ENCODE data around the gene ACKR4. TPM values are rescaled to one million over a fixed set of nuclear protein-coding genes. Genes with fewer than 3 reads are reported as not detected.
"Not testable (repeated sequence)": the region's sequence is repeated elsewhere in the genome, so short reads cannot be mapped to it uniquely, and the experiment has no call there.

ACKR4 gene
- total and polyA plus RNA-seq, 7 experiments from 2014 or later = 0.16 to 0.51 (median 0.19) TPM; not detected in 4

- H3K9me3 Mint-ChIP-seq; CTCF ChIA-PET; H3K4me1 Mint-ChIP-seq; POLR2A ChIA-PET; H3K9me3 ChIP-seq (ENCODE audit: control insufficient read depth in 2 of 3, low read length in 3 of 3); H3K4me3 ChIP-seq (ENCODE audit: low read length); H3K27ac Mint-ChIP-seq; H3K4me3 Mint-ChIP-seq; H3K4me1 ChIP-seq (ENCODE audit: control insufficient read depth in 2 of 2, insufficient read depth in 2 of 2, low read length in 2 of 2); DNase-seq; intact Hi-C loops (cut with micrococcal nuclease); H3K27me3 ChIP-seq (ENCODE audit: control insufficient read depth in 2 of 2, insufficient read depth in 2 of 2, low read length in 2 of 2); H3K27me3 Mint-ChIP-seq; H3K27ac ChIP-seq (ENCODE audit: low read depth, low read length); ATAC-seq: not testable (repeated sequence)
- H3K36me3 Mint-ChIP-seq = peaks cover 10 to 53% (median 45%) of the 10 kb centered on the region in 5 donors
- peaks cover 0 to 19% (median 7%) of the 10 kb centered on the region in 3 experiments for H3K36me3 ChIP-seq (ENCODE audit: control insufficient read depth in 2 of 3, insufficient read depth in 3 of 3, low read length in 3 of 3)
Measured at GRCh38 chr3:132600614-132601013, 3.5 kb downstream of the ACKR4 start.

- ChIA-PET CTCF (no interaction called here), POLR2A (no interaction called here)
- intact Hi-C loops (cut with micrococcal nuclease) = no loop called here
- no peak overlapping the region for H3K4me3 Mint-ChIP-seq
- Histone ChIP-seq H3K27me3 (ENCODE audit: control insufficient read depth in 2 of 2, insufficient read depth in 2 of 2, low read length in 2 of 2) (no peaks in the 10 kb centered on the region), H3K27ac (ENCODE audit: low read depth, low read length) (no peak overlapping the region), H3K4me3 (ENCODE audit: low read length) (no peak overlapping the region), H3K9me3 (ENCODE audit: control insufficient read depth in 2 of 3, low read length in 3 of 3) (no peaks in the 10 kb centered on the region), H3K4me1 (ENCODE audit: control insufficient read depth in 2 of 2, insufficient read depth in 2 of 2, low read length in 2 of 2) (no peaks in the 10 kb centered on the region), H3K36me3 (ENCODE audit: control insufficient read depth in 2 of 3, insufficient read depth in 3 of 3, low read length in 3 of 3) (peaks cover 0 to 17% (median 12%) of the 10 kb centered on the region in 3 experiments)
- H3K4me1 Mint-ChIP-seq = peaks cover 0 to 5% (median 0%) of the 10 kb centered on the region in 7 donors
- peaks cover 22 to 73% (median 58%) of the 10 kb centered on the region in 5 donors for H3K36me3 Mint-ChIP-seq
- no peak for ATAC-seq
- H3K9me3 Mint-ChIP-seq = peaks cover 0 to 11% (median 4%) of the 10 kb centered on the region in 11 donors
- H3K27me3 Mint-ChIP-seq = no peaks in the 10 kb centered on the region
- no peak overlapping the region for H3K27ac Mint-ChIP-seq
- no peak for DNase-seq
Measured at GRCh38 chr3:132605374-132605792, 8.3 kb downstream of the ACKR4 start.

DNA sequence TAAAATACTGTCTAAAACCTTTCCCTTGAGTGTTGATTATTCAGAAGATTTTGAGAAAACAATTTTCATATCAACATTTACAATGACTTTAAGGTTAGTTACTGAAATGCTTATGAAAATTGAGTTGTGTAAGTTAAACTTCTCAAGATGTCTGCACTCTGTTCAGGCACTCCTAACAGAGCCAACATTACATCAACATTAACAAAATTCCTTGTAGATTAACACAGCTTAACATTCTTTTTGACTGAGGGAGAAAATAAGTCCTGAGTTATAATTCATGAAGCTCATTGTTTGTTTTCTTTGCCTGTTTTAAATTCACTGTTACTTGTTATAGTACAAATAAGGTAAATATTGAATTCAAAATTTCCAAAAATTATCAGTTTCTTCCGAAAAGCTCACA lies 9.0 kb downstream of the ACKR4 start:
- Histone ChIP-seq H3K27me3 (ENCODE audit: control insufficient read depth in 2 of 2, insufficient read depth in 2 of 2, low read length in 2 of 2) (no peaks in the 10 kb centered on the region), H3K27ac (ENCODE audit: low read depth, low read length) (no peak overlapping the region), H3K4me3 (ENCODE audit: low read length) (no peak overlapping the region), H3K4me1 (ENCODE audit: control insufficient read depth in 2 of 2, insufficient read depth in 2 of 2, low read length in 2 of 2) (no peaks in the 10 kb centered on the region), H3K36me3 (ENCODE audit: control insufficient read depth in 2 of 3, insufficient read depth in 3 of 3, low read length in 3 of 3) (peaks cover 0 to 17% (median 12%) of the 10 kb centered on the region in 3 experiments), H3K9me3 (ENCODE audit: control insufficient read depth in 2 of 3, low read length in 3 of 3) (no peaks in the 10 kb centered on the region)
- peaks cover 0 to 11% (median 4%) of the 10 kb centered on the region in 11 donors for H3K9me3 Mint-ChIP-seq
- no peak for ATAC-seq
- CTCF ChIA-PET = no interaction called here
- peaks cover 0 to 5% (median under 1%) of the 10 kb centered on the region in 7 donors for H3K4me1 Mint-ChIP-seq
- no peak overlapping the region for H3K4me3 Mint-ChIP-seq
- DNase-seq = no peak
- H3K36me3 Mint-ChIP-seq = peaks cover 22 to 80% (median 60%) of the 10 kb centered on the region in 5 donors
- no peak overlapping the region for H3K27ac Mint-ChIP-seq
- intact Hi-C loops (cut with micrococcal nuclease) = no loop called here
- POLR2A ChIA-PET = no interaction called here
- H3K27me3 Mint-ChIP-seq = no peaks in the 10 kb centered on the region

DNA sequence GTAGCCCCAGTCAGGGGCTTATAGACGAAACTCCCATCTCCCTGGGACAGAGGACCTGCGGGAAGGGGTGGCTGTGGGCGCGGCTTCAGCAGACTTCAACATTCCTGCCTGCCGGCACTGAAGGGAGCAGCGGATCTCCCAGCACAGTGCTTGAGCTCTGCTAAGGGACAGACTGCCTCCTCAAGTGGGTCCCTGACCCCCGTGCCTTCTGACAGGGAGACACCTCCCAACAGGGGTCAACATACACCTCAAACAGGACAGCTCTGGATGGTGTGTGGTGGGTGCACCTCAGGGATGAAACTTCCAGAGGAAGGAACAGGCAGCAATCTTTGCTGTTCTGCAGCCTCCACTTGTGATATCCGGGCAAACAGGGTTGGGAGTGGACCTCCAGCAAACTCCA lies 9.6 kb downstream of the ACKR4 start:
- CTCF ChIA-PET; H3K4me3 Mint-ChIP-seq; H3K27me3 ChIP-seq (ENCODE audit: control insufficient read depth in 2 of 2, insufficient read depth in 2 of 2, low read length in 2 of 2); H3K4me1 ChIP-seq (ENCODE audit: control insufficient read depth in 2 of 2, insufficient read depth in 2 of 2, low read length in 2 of 2); H3K4me3 ChIP-seq (ENCODE audit: low read length); H3K27ac ChIP-seq (ENCODE audit: low read depth, low read length); intact Hi-C loops (cut with micrococcal nuclease); DNase-seq; H3K9me3 ChIP-seq (ENCODE audit: control insufficient read depth in 2 of 3, low read length in 3 of 3); H3K27me3 Mint-ChIP-seq; H3K27ac Mint-ChIP-seq; H3K4me1 Mint-ChIP-seq; ATAC-seq; POLR2A ChIA-PET: not testable (repeated sequence)
- Mint-ChIP-seq H3K9me3 (peaks cover 0 to 11% (median 4%) of the 10 kb centered on the region in 11 donors), H3K36me3 (peaks cover 22 to 86% (median 64%) of the 10 kb centered on the region in 5 donors)
- H3K36me3 ChIP-seq (ENCODE audit: control insufficient read depth in 2 of 3, insufficient read depth in 3 of 3, low read length in 3 of 3) = peaks cover 0 to 17% (median 12%) of the 10 kb centered on the region in 3 experiments

DNA sequence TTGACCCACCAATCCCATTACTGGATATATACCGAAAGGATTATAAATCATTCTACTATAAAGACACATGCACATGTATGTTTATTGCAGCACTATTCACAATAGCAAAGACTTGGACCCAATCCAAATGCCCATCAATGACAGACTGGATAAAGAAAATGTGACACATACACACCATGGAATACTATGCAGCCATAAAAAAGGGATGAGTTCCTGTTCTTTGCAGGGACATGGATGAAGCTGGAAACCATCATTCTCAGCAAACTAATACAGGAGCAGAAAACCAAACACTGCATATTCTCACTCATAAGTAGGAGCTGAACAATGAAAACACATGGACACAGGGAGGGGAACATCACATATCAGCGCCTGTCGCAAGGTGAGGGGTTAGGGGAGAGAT lies 18.2 kb downstream of the ACKR4 start:
- H3K27ac ChIP-seq (ENCODE audit: low read depth, low read length); H3K36me3 ChIP-seq (ENCODE audit: control insufficient read depth in 2 of 3, insufficient read depth in 3 of 3, low read length in 3 of 3); H3K4me1 Mint-ChIP-seq; H3K27me3 ChIP-seq (ENCODE audit: control insufficient read depth in 2 of 2, insufficient read depth in 2 of 2, low read length in 2 of 2); H3K4me3 Mint-ChIP-seq; H3K27me3 Mint-ChIP-seq; POLR2A ChIA-PET; H3K27ac Mint-ChIP-seq; H3K4me1 ChIP-seq (ENCODE audit: control insufficient read depth in 2 of 2, insufficient read depth in 2 of 2, low read length in 2 of 2); ATAC-seq; intact Hi-C loops (cut with micrococcal nuclease); DNase-seq; H3K9me3 ChIP-seq (ENCODE audit: control insufficient read depth in 2 of 3, low read length in 3 of 3); H3K4me3 ChIP-seq (ENCODE audit: low read length); CTCF ChIA-PET: not testable (repeated sequence)
- Mint-ChIP-seq H3K36me3 (peaks cover 11 to 58% (median 47%) of the 10 kb centered on the region in 5 donors), H3K9me3 (peaks cover 2 to 20% (median 8%) of the 10 kb centered on the region in 11 donors)

GRCh38 chr3:132615881-132616280 lies 18.8 kb downstream of the ACKR4 start:
- intact Hi-C loops (cut with micrococcal nuclease) = no loop called here
- Mint-ChIP-seq H3K27me3 (no peaks in the 10 kb centered on the region), H3K36me3 (peaks cover 14 to 63% (median 52%) of the 10 kb centered on the region in 5 donors), H3K27ac (no peak overlapping the region), H3K4me1 (peaks cover 0 to 6% (median 4%) of the 10 kb centered on the region in 7 donors), H3K9me3 (peaks cover 2 to 20% (median 8%) of the 10 kb centered on the region in 11 donors), H3K4me3 (no peak overlapping the region)
- Histone ChIP-seq H3K9me3 (ENCODE audit: control insufficient read depth in 2 of 3, low read length in 3 of 3) (no peaks in the 10 kb centered on the region), H3K27me3 (ENCODE audit: control insufficient read depth in 2 of 2, insufficient read depth in 2 of 2, low read length in 2 of 2) (no peaks in the 10 kb centered on the region), H3K4me3 (ENCODE audit: low read length) (no peak overlapping the region), H3K36me3 (ENCODE audit: control insufficient read depth in 2 of 3, insufficient read depth in 3 of 3, low read length in 3 of 3) (peaks cover 0 to 5% (median 0%) of the 10 kb centered on the region in 3 experiments), H3K4me1 (ENCODE audit: control insufficient read depth in 2 of 2, insufficient read depth in 2 of 2, low read length in 2 of 2) (no peaks in the 10 kb centered on the region), H3K27ac (ENCODE audit: low read depth, low read length) (no peak overlapping the region)
- DNase-seq (no peak), ATAC-seq (no peak)
- ChIA-PET CTCF (no interaction called here), POLR2A (no interaction called here)

GRCh38 chr3:132616780-132617179 lies 19.7 kb downstream of the ACKR4 start:
- ChIA-PET CTCF (no interaction called here), POLR2A (interaction anchor here (0.8 kb wide), 1 partner anchor 10 kb away, joined by 5 read pairs; no protein-coding TSS in a partner anchor)
- H3K9me3 Mint-ChIP-seq = peaks cover 2 to 20% (median 8%) of the 10 kb centered on the region in 11 donors
- H3K36me3 Mint-ChIP-seq = peaks cover 16 to 64% (median 52%) of the 10 kb centered on the region in 5 donors
- no peak for DNase-seq
- Histone ChIP-seq H3K4me1 (ENCODE audit: control insufficient read depth in 2 of 2, insufficient read depth in 2 of 2, low read length in 2 of 2) (no peaks in the 10 kb centered on the region), H3K4me3 (ENCODE audit: low read length) (no peak overlapping the region), H3K27me3 (ENCODE audit: control insufficient read depth in 2 of 2, insufficient read depth in 2 of 2, low read length in 2 of 2) (no peaks in the 10 kb centered on the region), H3K27ac (ENCODE audit: low read depth, low read length) (no peak overlapping the region), H3K9me3 (ENCODE audit: control insufficient read depth in 2 of 3, low read length in 3 of 3) (no peaks in the 10 kb centered on the region), H3K36me3 (ENCODE audit: control insufficient read depth in 2 of 3, insufficient read depth in 3 of 3, low read length in 3 of 3) (peaks cover 0 to 5% (median 0%) of the 10 kb centered on the region in 3 experiments)
- no peak overlapping the region for H3K27ac Mint-ChIP-seq
- H3K4me3 Mint-ChIP-seq = no peak overlapping the region
- no peak for ATAC-seq
- peaks cover 0 to 6% (median 2%) of the 10 kb centered on the region in 7 donors for H3K4me1 Mint-ChIP-seq
- no peaks in the 10 kb centered on the region for H3K27me3 Mint-ChIP-seq
- intact Hi-C loops (cut with micrococcal nuclease) = no loop called here
